Endothelial cell (in vitro differentiated cells): ENCODE results near the gene ZNF536. TPM values are rescaled to one million over a fixed set of nuclear protein-coding genes. Genes with fewer than 3 reads are reported as not detected.
A peak's percentile ranks its signal among the peaks of the same experiment; 100 is the strongest.

Source experiments
- DNase-seq: peaks from one replicate; pipeline ENCODE4 v3.0.0; 2021; ENCODE audit warnings: low spot score
- H3K27ac Mint-ChIP-seq: one replicate; pipeline ENCODE4 v1.8.0; 2021; ENCODE audit warnings: mixed read lengths, inconsistent platforms; ENCODE audit not compliant: unreplicated experiment
- H3K27me3 Mint-ChIP-seq: one replicate; pipeline ENCODE4 v1.8.0; 2021; ENCODE audit warnings: mild to moderate bottlenecking, moderate library complexity, mixed read lengths, inconsistent platforms; ENCODE audit not compliant: unreplicated experiment
- H3K36me3 Mint-ChIP-seq: one replicate; pipeline ENCODE4 v1.8.0; 2021; ENCODE audit warnings: mild to moderate bottlenecking, low read depth, mixed read lengths, inconsistent platforms; ENCODE audit not compliant: unreplicated experiment
- H3K4me1 Mint-ChIP-seq: one replicate; pipeline ENCODE4 v1.8.0; 2021; ENCODE audit warnings: mild to moderate bottlenecking, mixed read lengths, inconsistent platforms; ENCODE audit not compliant: unreplicated experiment
- H3K4me3 Mint-ChIP-seq: one replicate; pipeline ENCODE4 v1.8.0; 2021; ENCODE audit warnings: mild to moderate bottlenecking, mixed read lengths, inconsistent platforms; ENCODE audit not compliant: unreplicated experiment
- H3K9me3 Mint-ChIP-seq: one replicate; pipeline ENCODE4 v1.8.0; 2021; ENCODE audit warnings: mixed read lengths, inconsistent platforms; ENCODE audit not compliant: unreplicated experiment
- long read RNA-seq: library from polyadenylated mRNA; unstranded; transcript quantifications from one replicate; pipeline ENCODE4 v2.0.0, GENCODE V29; 2020; ENCODE audit not compliant: unreplicated experiment
- total RNA-seq: library from RNA; stranded (reverse); fragmentation: NEBNext Ultra II Directional; extraction: Animal tissue kit (Norgen Biotek cat#: 25700); gene quantifications from one replicate; pipeline ENCODE4 v1.2.1, GENCODE V29; 2021; ENCODE audit not compliant: unreplicated experiment
- TF ChIP-seq, protein P1 (sequence below): fragments of 200-600 bp; sonication (generic); IDR thresholded peaks from one replicate; pipeline ENCODE4 v1.5.0; 2021; ENCODE audit warnings: antibody characterized with exemption; ENCODE audit not compliant: unreplicated experiment

Gene ZNF536
- 0.33 TPM for total RNA-seq
- long read RNA-seq = 0 reads

DNA sequence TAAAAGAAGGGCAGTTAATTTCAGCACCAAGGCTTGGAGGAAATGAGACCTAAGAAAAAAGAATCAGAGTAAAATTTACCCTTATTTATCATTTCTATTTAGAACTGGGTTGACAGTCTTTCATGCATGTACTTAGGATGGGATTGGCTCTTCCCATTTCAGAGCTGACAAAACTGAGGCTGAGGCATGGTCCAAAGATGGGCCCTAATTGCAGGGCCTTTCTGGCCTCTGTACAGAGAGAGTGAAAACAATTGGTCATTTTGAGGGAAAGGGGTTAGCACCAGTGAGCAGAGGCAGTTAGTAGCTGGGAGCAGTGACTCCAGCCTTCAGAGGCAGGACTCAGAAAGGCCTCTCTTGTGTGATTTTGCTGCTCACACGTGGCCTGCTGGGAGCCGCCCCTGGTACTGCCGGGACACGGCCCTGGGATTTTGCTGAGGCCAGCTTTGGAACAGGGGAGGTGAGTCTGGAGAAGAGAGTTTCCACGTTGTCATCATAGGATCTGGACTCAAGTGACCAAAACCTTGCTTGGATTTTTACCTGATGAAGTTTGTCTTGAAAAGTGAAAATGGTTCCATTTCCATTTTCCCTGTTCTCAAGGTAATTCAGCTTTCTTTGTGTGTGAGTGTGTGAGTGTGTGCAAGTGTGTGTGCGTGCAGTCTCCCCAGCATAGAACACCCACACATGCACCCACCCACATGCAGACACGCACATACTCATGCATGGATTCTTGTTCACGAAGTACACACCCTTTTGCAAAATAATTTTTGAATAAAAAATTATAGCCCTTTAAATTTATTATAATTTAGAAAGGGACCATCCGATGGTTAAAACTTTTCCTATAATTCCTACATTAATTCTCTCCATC lies at the start of gene ZNF536:
ZNF536 (plus strand) TSS at position 425 of the 865 bp plus-strand sequence. CDS start 71,179 bp downstream, outside the sequence.
- Mint-ChIP-seq H3K27ac (no peak within 1 kb of the TSS), H3K4me3 (no peak within 1 kb of the TSS)

DNA sequence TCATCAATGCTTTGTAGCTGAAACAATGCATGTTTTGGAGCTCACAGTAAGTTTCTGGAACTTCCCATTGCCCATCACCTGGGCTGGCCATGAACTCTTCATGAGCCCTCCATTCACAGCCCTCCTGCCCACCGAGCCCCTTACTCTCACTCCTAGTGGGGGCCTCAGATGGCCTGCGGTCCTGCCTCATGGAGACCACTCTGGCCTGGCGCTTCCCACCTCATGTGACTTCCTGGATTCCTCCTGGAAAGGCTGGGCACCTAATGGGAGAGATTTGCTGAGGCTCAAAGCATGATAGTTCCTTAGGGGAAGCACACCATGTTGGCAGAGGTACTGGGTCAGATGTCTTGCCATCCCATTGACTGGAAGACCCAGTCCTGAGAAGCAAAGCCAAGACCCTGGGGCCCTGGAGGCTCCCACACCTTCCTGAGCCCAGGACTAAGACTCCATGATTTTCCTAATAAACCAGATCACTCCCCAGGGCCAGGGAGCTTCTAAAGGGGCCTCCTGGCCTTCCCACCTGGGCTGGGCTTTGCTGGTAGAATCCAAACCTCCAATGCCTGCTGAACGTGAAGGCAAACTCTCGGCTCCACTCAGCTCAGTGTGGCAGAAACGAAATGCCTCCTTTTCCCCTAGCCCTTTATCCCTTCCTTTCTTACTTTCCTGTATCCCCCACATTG lies 49.4 kb upstream of the ZNF536 start:
- no peaks in the 10 kb centered on the region for H3K27me3 Mint-ChIP-seq
- peak overlapping the region; percentile 41 for H3K27ac Mint-ChIP-seq
- TF ChIP-seq, protein P1, sequence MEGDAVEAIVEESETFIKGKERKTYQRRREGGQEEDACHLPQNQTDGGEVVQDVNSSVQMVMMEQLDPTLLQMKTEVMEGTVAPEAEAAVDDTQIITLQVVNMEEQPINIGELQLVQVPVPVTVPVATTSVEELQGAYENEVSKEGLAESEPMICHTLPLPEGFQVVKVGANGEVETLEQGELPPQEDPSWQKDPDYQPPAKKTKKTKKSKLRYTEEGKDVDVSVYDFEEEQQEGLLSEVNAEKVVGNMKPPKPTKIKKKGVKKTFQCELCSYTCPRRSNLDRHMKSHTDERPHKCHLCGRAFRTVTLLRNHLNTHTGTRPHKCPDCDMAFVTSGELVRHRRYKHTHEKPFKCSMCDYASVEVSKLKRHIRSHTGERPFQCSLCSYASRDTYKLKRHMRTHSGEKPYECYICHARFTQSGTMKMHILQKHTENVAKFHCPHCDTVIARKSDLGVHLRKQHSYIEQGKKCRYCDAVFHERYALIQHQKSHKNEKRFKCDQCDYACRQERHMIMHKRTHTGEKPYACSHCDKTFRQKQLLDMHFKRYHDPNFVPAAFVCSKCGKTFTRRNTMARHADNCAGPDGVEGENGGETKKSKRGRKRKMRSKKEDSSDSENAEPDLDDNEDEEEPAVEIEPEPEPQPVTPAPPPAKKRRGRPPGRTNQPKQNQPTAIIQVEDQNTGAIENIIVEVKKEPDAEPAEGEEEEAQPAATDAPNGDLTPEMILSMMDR = no peak
- H3K4me1 Mint-ChIP-seq = peaks cover 11% of the 10 kb centered on the region
- H3K4me3 Mint-ChIP-seq = no peak overlapping the region
- peaks cover 4% of the 10 kb centered on the region for H3K36me3 Mint-ChIP-seq
- DNase-seq = no peak
- no peaks in the 10 kb centered on the region for H3K9me3 Mint-ChIP-seq

More for the DNA sequence above, at the start of gene ZNF536:
- H3K27me3 Mint-ChIP-seq = peaks cover 18% of the 10 kb centered on the region
- TF ChIP-seq, protein P1 = no peak
- DNase-seq = no peak
- H3K4me1 Mint-ChIP-seq = peaks cover 5% of the 10 kb centered on the region
- peaks cover 5% of the 10 kb centered on the region for H3K36me3 Mint-ChIP-seq
- no peaks in the 10 kb centered on the region for H3K9me3 Mint-ChIP-seq

DNA sequence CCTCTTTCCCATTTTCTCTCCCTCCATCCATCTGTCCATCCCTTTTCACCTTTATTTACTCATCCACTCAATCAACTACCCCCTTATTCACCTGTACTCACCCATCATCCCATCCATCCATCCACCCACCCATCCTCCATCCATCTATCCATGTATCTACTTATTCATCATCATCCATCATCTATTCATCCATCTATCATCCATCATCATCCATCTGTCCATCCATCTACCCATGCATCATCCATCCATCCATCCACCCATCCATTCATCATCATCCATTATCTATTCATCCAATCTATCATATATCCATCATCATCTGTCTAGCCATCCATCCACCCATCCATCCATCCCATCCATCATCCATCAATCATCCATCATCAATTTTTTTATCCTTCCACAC lies 48.3 kb upstream of the ZNF536 start:
- peaks cover 4% of the 10 kb centered on the region for H3K36me3 Mint-ChIP-seq
- peaks cover 11% of the 10 kb centered on the region for H3K4me1 Mint-ChIP-seq
- DNase-seq = no peak
- H3K4me3 Mint-ChIP-seq = no peak overlapping the region
- no peak overlapping the region for H3K27ac Mint-ChIP-seq
- TF ChIP-seq, protein P1 = no peak
- no peaks in the 10 kb centered on the region for H3K9me3 Mint-ChIP-seq
- no peaks in the 10 kb centered on the region for H3K27me3 Mint-ChIP-seq

DNA sequence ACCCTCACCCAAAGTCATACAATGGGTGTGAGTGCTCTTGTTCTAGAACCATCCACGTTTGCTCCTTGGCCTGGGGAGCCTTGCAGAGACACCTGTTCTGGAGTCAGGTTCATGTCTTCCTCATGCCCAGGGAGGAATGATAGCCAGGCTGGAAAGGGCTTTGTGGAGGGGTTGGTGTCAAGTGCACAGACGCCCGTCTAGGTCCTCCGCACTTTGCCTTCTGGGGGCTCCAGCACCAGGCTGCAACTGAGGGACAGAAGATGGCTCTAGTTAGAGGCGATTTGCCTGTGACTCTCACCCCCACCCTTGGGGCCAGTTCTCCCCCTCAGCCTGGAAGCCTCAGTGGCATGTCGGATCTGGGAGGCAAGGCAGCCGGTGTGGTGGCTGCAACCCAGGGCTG lies 47.2 kb upstream of the ZNF536 start:
- H3K27me3 Mint-ChIP-seq = no peaks in the 10 kb centered on the region
- peaks cover 4% of the 10 kb centered on the region for H3K36me3 Mint-ChIP-seq
- DNase-seq = no peak
- H3K27ac Mint-ChIP-seq = no peak overlapping the region
- H3K9me3 Mint-ChIP-seq = no peaks in the 10 kb centered on the region
- peaks cover 11% of the 10 kb centered on the region for H3K4me1 Mint-ChIP-seq
- no peak overlapping the region for H3K4me3 Mint-ChIP-seq
- TF ChIP-seq, protein P1 = no peak
